H1 (cell line): Measurements from ENCODE around the gene FAM25A.

Source experiments
- CBX8 ChIP-seq: fragments of 300-800, 300-1000 bp; sonication (generic); IDR thresholded peaks from 2 replicates; pipeline ENCODE4 v1.7.1; 2016; ENCODE audit warnings: low read depth, low read length, borderline replicate concordance
- CEBPB ChIP-seq: IDR thresholded peaks from 2 replicates; pipeline ENCODE4 v1.6.1; 2012; ENCODE audit warnings: low read depth, low read length
- CHD1 ChIP-seq: IDR thresholded peaks from 2 replicates; pipeline ENCODE4 v1.6.1; 2012; ENCODE audit warnings: low read depth, low read length, improper control_type of control experiment
- RAD21 ChIP-seq, 2 experiments: IDR thresholded peaks in 1 of 2; conservative IDR thresholded peaks in 1 of 2; 2 replicates each; pipeline ENCODE4 v1.6.1; 2011; ENCODE audit warnings: low read depth in 2 of 2, low read length in 2 of 2, improper control_type of control experiment in 1 of 2, inconsistent platforms in 1 of 2, mild to moderate bottlenecking in 1 of 2, moderate library complexity in 1 of 2
- TF ChIP-seq, protein P1 (sequence below), 3 experiments: IDR thresholded peaks; 1 replicate in 2 of 3; 2 replicates in 1 of 3; pipeline versions ENCODE4 v1.5.1 to v1.6.1; 2011; ENCODE audit warnings: low read length in 3 of 3, mild to moderate bottlenecking in 3 of 3, inconsistent platforms in 2 of 3, low read depth in 1 of 3, moderate library complexity in 1 of 3; ENCODE audit not compliant: insufficient read depth in 1 of 3; ENCODE audit errors: control extremely low read depth in 1 of 3

DNA sequence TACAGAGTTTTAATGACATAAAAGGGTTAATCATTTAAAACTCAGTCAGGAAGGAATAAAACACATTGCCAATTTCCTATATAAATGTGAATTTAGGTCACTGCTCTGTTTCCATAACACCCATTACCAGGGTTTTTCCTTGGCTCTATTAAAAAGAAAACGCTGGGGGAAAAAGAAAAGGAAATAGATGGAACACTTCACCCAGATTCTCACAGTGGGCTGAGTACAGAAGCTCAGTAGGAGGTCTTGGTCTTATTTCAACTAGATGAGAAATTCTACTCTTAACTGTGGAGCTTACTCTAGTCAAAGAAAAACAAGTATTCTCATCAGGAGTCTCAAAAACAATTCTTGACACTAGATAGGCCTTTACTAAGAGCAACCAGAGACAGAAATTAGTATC is 38.1 kb downstream of the FAM25A start:
- TF ChIP-seq, protein P1, sequence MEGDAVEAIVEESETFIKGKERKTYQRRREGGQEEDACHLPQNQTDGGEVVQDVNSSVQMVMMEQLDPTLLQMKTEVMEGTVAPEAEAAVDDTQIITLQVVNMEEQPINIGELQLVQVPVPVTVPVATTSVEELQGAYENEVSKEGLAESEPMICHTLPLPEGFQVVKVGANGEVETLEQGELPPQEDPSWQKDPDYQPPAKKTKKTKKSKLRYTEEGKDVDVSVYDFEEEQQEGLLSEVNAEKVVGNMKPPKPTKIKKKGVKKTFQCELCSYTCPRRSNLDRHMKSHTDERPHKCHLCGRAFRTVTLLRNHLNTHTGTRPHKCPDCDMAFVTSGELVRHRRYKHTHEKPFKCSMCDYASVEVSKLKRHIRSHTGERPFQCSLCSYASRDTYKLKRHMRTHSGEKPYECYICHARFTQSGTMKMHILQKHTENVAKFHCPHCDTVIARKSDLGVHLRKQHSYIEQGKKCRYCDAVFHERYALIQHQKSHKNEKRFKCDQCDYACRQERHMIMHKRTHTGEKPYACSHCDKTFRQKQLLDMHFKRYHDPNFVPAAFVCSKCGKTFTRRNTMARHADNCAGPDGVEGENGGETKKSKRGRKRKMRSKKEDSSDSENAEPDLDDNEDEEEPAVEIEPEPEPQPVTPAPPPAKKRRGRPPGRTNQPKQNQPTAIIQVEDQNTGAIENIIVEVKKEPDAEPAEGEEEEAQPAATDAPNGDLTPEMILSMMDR (IDR thresholded peaks at IDR 0.05; ENCODE audit: control extremely low read depth in 1 of 3, insufficient read depth in 1 of 3, low read depth in 1 of 3, low read length in 3 of 3): no peak
- no peak for TF ChIP-seq CHD1
- no peak for TF ChIP-seq RAD21 (IDR thresholded peaks at IDR 0.05 in 1 of 2, conservative IDR thresholded peaks at IDR 0.05 in 1 of 2; ENCODE audit: low read depth in 2 of 2, low read length in 2 of 2)
- no peak for TF ChIP-seq CEBPB
- no peak for TF ChIP-seq CBX8
